Measurements from ENCODE around the gene RAD18.

Gene RAD18, protein sequence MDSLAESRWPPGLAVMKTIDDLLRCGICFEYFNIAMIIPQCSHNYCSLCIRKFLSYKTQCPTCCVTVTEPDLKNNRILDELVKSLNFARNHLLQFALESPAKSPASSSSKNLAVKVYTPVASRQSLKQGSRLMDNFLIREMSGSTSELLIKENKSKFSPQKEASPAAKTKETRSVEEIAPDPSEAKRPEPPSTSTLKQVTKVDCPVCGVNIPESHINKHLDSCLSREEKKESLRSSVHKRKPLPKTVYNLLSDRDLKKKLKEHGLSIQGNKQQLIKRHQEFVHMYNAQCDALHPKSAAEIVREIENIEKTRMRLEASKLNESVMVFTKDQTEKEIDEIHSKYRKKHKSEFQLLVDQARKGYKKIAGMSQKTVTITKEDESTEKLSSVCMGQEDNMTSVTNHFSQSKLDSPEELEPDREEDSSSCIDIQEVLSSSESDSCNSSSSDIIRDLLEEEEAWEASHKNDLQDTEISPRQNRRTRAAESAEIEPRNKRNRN

DNA sequence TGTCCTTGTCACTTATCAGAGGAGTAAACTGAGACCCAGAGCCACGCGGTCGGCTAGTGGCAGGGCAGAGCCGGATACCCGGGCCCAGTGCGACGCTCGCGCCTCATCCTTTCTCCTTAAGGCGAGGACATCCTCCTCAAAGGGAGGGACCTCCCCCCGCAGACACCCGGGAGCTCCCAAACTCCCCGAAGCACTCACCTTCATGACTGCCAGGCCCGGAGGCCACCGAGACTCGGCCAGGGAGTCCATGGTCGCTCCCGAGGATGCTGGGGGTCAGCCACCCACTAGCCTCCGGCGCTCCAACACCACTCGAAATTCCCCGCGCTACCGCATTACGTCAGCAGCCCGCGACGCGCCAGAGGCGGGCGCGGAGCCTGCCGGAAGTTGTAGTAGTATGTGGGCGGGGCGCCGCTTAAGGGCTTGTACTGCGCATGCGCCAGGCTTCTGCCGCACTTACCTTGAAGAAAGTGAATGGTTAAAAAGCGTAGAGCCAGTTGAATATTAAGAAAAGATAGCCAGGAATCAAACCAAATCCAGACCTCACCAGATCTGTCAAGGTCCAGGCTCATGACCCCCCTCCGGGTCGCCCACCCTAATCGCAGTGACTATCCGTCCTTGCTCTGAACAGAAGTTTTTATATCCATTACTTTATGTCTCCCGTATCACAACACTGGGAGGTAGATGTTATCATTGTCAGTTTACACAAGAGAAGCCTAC lies at the start of gene RAD18:
TSS of gene RAD18 (minus strand) at position 336 of the 717 bp plus-strand sequence. CDS start at position 249, 87 bp downstream.
- no peak for DNase-seq (ENCODE audit: low read depth, low spot score)

DNA sequence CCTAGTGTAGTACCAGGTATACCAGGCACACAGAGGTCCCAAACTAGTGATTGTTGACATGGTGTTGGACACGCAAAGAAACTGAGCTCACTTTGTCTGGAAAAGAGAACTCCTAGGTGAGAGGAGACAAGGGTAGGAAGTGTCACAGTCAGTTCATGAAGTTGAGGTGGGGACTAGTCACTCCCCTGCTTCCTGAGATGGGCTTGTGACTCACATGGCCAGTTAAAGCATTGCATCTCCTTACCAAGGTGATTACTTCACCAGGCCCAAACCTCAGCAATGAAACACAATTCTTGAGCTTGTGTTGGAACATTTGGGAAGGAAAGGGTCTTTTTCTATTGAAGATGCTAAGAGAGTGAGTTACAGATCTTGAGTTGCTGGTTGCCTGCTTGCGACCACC lies 49.2 kb upstream of the RAD18 start:
- DNase-seq (ENCODE audit: low read depth, low spot score), result no peak

DNA sequence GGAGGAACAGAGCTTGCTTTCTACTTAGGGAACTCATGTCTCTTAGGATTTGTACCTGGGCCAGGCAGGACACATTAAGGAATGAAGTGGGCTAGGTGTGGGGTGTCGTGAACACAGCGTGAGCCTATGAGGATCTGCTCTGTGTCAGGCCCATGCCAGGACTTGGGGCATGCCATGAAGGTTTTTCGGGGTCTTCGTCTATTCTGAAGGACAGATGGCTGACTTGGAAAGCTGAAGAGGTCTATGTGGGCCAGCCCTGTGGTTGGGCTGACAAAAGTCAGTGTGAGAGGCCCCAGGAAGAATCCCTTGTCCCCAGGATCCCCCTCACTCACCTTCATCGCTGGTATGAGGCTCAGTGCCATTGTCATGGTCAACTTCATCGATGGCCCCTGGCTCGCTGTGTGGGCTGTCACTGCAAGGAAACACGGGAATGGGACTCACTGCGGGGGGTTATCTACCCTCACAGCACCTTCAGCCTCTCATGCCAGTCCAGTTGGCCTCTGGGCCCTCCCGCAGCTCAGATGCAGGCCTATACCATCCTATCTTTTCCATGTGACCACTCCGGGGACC lies 46.8 kb upstream of the RAD18 start:
- DNase-seq (ENCODE audit: low read depth, low spot score), result no peak

DNA sequence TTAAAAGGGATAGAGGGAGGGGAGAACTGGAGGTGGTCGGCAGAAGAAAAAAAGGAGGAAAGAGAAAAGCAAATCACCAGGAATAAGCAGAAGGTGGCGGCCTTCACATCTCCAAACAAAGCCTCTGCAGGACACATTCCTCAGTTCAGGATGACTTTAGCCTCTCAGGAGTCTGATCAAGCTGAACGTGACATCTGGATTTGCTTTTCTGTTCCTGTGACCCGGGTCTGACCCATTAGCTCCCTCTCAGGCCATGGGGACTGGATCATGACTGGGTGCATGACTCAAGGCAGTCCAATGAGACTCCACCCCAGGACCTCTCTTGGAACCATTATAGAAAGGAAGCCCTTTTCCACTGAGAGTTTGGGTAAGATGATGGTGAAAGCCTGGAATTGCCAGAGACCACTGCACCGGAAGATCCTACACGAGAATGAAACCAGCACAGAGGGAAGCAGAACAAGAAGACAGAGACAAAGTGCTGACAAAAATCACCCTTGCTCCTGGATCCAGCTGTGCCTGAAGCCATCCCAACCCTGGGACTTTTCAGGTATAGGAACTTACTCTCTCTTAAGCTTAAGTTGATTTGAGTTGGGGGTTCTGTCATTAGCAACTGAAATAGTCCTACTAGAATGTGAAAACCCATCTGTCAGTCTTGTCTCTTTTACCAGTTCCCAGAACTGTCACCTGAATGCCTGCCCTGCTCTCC lies 45.4 kb upstream of the RAD18 start:
- DNase-seq (ENCODE audit: low read depth, low spot score), result no peak

DNA sequence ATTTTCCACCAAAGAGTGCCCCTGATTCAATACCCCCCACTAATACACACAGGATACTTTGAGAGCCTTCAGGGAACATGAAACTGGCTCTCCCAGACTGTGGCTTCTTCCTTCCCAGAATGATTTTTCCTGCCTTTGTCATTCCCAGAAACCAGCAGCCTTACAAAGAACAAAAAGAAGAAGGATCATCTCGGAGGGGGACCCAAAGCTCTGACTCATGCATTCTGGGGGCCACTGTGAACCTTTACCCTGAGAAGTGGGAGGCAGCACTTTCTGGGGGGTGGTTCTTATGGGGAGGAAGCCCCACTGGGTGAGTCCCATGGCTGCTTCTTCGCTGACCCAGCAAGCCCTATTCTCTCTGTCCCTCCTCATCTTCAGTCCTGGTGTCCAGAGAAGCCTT lies 44.7 kb upstream of the RAD18 start:
- no peak for DNase-seq (ENCODE audit: low read depth, low spot score)

DNA sequence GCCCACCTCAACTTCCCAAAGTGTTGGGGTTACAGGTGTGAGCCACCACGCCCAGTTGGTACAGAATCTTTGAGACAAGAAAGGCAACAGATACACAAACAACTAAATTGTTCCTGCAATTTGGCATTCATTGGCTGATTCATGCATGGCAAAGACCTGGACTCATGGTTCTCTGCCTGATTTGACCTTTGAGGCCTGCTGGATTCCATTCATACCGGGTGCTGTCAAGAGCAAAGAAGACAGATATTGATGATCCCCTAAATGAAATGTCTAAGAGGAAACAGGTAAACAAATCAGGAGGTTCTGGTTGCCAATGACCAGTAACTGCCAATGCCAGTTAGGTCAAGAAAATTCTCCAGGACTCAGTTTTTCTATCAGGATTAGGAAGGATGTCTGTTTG lies 43.9 kb upstream of the RAD18 start:
- no peak for DNase-seq (ENCODE audit: low read depth, low spot score)

DNA sequence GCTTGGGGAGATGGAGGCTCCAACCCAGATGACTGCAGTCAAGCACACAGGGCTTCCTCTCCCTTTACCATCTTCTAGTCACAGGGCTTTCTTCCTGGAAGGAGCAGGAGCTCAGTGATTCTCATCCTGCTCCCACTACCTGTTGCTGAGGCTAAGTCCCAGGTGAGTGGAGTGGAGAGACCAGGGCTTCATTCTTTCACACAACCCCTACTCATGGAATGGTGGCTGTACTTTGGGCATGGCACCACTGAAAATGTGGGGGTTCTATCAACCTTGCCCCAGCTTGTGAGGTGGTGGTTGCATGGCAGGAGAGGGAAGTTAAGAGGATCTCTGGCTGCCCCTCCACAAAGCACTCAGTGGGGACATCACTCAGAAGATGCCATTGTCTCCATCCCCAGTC lies 36.8 kb upstream of the RAD18 start:
- DNase-seq (ENCODE audit: low read depth, low spot score), result no peak

DNA sequence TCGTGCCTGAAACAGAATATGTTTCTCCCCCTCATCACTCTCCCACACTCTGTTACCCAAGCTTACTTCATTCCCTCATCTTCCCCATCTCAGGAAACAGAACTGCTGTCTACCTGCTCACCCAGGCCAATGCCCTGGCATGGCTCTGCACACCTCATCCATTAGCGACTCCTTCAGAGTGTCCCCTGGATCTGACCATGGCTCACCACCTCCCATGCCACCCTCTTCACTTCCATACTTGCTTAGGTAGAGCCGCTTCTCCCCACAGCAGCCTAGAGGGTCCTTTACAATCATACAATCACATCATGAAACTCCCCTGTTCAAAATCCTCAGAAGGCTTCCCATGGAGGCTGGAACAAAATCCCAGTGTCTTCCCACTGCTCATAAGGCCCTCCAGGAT lies 33.9 kb upstream of the RAD18 start:
- DNase-seq (ENCODE audit: low read depth, low spot score), result no peak

DNA sequence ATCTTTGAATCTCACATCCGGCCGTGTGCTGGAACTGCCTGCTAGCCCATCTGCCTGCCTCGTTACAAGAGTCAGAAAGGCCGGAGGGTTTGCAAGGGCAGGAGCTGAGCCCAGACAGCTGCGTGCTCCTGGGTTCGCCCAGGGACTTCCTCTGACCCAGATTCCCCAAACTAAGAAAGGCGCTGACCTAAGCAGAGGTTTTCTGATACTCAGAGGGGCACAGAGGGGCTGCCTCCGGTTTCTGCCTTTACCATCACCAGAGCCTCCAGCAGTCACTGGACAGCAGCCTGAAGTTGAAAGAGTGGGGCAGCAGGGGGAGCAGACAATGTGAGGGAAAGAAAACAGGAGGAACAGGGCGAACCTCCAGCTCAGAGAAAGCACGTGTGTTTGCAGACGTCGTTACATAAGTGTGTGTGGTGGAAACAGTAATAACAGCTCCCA lies 33.4 kb upstream of the RAD18 start:
- DNase-seq (ENCODE audit: low read depth, low spot score), result no peak

DNA sequence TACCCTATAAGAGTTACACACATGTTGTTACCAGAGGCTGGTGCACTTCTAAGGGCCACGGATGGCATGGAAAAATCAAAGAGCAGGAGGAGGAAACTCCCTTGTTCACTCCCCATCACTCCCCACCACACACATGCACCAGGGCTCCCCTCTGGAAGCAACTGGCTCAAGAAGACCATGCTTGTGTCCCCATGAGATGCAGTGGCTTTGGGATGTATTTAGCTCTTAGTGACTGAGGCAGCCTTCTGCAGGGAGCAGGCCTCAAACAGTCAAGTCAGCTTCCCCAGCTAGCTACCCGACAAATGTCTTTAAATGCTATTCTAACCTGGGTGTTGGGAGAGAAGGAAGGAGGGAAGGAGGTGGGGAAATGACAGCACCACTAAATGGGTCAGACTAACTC lies 32.9 kb upstream of the RAD18 start:
- no peak for DNase-seq (ENCODE audit: low read depth, low spot score)

DNA sequence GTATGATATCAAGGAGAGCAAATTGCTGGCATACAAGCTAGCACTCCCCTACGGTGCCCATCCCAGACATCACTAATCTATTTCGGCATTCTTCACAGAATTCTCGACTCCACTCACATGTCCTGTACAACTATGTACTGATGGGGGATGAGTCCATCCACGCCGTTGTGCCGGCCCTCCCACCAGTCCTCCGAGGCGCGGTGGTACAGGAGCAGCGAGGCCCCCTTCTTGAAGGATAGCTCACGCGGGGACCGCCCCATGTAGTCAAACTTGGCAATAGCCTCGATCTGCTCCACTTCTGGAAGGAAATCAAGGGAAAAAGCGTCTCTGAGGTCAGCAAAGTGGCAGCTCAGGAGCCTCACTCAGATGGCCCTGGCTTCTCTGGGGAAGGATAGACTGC lies 31.0 kb upstream of the RAD18 start:
- no peak for DNase-seq (ENCODE audit: low read depth, low spot score)

DNA sequence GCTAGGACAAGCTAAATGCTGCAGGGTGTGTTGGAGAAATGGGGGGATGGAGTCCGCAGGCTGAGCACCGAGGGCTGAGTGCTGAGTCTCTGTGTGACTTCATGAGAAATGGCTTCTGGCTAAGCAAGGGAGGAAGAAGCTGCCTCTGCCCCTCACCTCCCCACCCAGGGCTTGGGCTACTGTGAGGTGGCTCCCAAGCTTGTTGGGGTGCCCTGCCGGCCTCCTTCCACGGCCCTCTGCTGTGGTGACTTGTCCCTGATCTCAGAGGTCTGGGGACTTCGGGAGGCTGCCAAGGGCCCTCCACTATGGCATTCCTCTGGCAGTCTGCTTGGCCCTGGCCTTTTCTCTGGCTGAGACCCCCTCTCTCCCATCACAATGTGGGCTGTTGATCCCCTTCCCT lies 30.1 kb upstream of the RAD18 start:
- DNase-seq (ENCODE audit: low read depth, low spot score), result no peak

DNA sequence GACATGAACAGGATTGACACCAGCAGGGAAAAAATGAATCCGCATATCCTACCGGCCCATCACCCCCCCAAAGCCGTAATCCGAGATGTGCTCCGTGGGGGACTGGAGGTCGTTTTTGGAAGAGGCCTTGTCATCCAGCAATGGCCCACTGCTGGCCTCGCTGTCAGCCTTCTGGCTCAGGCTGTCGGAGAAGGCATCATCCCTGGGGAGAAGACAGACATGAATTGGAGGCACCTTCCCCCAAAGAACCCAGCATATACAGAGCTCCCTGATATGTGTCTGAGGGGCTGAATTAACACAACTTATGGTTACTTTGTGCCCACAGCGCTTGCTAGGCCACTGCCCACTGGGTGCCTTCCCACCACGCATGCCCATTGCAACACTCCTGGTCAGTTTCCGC lies 29.6 kb upstream of the RAD18 start:
- DNase-seq (ENCODE audit: low read depth, low spot score), result no peak

DNA sequence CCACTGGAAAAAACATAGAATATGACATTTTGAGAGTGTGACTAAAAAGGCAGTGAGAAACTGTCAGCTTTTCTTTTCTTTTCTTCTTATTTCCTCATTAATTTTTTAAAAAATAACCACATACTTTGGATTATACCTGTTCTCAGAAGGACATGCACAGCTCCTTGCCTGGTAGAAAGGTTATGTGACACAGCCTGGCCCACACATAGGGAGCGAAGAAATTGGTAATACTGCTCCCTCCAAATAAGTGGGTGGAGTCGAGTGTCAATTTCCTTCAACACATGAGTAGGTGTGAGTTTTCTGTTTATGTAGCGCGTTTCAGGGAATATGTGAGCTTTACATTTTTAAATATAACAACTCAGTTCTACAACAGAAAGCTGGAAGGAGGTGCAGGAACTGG lies 28.9 kb upstream of the RAD18 start:
- no peak for DNase-seq (ENCODE audit: low read depth, low spot score)

DNA sequence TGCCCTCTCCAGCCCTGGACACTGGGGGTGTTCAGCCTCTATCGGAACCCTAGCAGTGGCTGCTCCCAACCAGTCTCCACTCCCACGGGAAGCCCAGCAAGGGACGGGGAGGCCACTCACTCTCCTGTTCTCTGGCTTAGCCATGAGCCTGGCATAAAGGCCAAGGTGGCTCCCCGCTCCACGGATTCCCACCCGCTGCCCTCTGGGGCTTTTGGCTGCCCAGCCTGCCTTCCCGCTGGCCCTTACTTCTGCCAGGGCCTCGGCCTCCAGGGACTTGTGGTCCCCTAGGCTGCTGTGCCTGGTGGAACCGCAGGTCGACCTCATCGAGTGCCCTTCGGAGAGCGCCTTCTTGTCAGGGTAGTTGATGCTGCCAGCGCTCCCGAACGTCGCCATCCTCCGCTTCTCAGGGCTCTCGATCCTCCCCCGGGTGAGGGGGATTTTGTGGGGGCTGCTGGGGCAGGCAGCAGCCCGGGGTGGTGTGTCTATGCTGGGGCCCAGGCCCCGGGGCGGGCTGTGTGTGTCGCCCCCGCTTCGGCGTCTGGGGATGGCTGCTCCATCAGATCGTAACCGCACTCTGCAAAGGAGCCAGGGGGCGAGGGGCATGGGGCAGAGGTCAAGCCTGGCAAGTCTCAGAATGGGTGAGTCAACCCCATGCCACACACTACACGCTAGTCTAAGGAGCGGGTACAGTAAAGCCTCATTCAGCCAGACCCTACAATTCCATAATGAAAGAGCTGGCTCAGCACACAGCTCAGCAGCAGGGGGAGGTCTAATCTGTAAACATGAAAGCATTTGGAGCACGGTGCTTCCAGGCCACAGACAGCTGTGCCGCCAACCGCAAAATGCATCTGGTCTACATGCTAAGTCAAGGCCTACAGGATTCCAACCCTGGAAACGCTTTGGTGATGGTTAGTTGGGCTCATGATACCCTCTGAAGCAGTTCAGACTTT lies 27.3 kb upstream of the RAD18 start:
- DNase-seq (ENCODE audit: low read depth, low spot score), result no peak

DNA sequence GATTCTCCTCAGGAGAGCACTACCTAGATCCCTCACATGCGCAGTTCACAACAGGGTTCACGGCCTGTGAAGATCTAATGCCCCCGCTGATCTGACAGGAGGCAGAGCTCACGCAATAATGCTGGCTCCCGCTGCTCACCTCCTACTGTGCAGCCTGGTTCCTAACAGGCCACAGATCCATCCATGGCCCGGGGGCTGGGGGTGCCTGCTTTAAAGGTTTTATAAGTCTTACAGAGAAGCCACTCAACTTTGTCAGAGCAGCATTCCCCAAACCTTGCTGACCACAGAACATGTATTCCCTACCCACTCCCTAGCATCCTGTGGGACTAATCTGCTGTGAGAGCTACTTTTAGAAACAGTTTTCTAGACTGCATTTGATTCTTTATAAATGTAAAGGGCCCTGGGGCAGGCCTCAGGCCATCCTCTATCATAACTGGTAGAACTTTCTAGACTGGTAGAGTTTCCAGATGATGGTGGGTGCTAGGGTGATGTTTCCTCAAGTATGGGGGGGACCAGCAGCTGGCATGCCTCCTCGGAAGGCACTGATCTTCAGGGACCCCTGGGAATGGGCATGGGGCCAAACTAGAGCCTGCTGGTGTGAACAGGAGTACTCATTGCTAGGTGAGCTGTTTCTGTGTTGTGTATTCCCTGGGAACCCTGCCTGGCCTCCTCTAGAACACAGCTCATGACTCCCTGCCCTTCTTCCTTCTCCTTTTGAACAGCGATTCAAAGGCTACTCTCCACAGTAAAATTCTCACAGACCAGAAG lies 25.7 kb upstream of the RAD18 start:
- no peak for DNase-seq (ENCODE audit: low read depth, low spot score)

DNA sequence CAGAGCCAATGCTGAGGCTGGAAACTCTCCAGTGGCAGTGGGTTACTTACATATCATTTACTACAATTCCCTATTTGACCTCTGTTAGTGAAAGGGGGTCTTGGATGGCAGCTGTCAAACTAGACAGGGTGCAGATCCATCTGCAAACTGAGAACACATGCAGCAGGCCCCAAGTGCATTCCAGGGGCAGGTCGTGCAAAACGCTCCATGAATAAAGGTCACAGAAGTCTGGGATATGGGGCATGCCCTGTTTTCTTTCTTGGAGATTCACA lies 25.0 kb upstream of the RAD18 start:
- no peak for DNase-seq (ENCODE audit: low read depth, low spot score)

DNA sequence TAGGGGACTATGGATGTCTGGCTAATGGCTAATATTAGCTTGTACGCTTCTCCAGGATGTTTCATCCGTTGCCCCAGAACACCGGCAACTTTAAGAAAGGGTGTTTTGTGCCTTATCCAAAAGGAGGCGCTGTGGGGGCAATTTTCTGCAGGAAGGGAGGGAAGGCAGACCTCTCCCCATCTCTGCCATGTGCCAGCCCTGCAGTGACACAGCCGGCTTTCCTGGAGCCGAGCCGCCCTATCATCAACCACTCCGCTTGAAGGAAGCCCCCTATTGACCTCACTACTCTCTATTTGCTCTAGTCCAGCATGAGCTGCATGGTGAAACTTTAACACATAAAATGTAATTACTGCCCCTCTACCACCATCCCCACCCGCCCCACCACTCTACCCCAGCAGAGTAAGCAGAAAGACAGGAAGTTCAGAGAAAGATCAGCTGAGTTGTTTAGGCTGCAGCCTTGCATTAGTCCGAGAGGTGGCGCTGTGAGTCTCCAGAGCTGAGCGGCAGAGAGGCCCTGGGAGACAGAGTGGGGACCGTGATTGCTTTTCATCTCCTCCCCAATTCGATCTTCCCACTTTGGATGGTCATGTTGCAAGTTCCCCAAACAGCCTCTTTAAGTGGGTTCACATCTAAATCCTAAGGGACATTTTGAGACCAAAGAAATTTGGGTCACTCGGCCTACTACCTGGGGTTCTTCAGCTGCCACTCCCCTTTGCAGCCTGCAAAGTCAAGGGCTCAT lies 24.5 kb upstream of the RAD18 start:
- DNase-seq (ENCODE audit: low read depth, low spot score), result no peak

DNA sequence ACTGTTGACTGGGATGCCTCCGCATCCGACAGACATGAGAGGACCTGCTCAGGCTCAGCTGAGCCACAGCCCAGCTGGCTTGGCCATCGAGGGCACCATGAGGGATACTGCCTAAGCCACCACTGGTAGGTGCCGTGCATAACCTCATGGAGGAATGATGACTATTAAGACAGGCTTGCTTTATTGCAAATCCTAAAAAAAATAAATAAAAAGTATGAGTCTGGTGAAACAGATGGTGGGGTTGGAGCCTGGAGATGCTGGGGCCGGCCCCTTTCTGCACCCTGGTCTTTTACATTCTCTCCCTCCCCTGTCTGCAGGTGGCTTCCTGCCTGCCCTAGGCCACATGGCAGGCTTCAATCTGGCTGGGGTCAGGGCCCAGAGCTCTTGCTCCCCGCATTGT lies 24.0 kb upstream of the RAD18 start:
- DNase-seq (ENCODE audit: low read depth, low spot score), result no peak

DNA sequence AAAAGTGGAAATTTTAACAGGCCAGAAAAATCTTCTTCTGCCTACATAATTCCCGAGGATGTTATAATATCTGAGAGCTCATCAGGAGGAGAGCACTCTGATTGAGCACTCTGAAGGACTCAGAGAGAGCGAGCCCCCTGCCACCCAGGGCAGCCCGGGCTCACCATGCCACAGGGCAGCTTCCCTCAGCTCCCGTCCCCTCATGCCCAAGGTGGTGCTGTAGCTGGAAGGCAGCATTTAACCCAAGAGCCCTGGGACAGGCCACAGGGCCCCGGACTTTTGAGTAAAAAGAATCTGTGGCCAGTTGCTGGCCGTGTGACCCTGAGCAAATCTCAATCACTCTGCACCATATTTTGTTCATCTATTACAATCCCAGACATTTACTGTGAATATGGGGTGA lies 23.5 kb upstream of the RAD18 start:
- no peak for DNase-seq (ENCODE audit: low read depth, low spot score)

Measured in iPS DF 19.7 (cell line).